Activated CD8-positive, alpha-beta T cell treated with anti-CD3 and anti-CD28 coated beads for 36 hours (primary cell): ENCODE data around the gene GPALPP1. TPM values are rescaled to one million over a fixed set of nuclear protein-coding genes. Genes with fewer than 3 reads are reported as not detected.

Source experiments
- ATAC-seq: fragments of 200-7000 bp; cut with Tn5 transposase; one replicate; pipeline ENCODE4 v1.10.0; 2021; ENCODE audit warnings: mild to moderate bottlenecking, moderate library complexity
- CTCF ChIA-PET: fragments of 350-600 bp; sonication (Branson Sonifier 250); formaldehyde crosslinking; loops from one replicate; lab custom pipeline; 2021; ENCODE audit warnings: antibody characterized with exemption; lab: Charles Lee
- POLR2A ChIA-PET: fragments of 350-600 bp; sonication (Branson Sonifier 250); formaldehyde crosslinking; loops from one replicate; lab custom pipeline; 2021; ENCODE audit warnings: antibody characterized with exemption; lab: Charles Lee
- DNase-seq: peaks from one replicate; pipeline ENCODE4 v3.0.0-alpha.2; 2020
- H3K27ac Mint-ChIP-seq: one replicate; pipeline ENCODE4 v1.8.0; 2021; ENCODE audit warnings: mild to moderate bottlenecking, mixed read lengths
- H3K27me3 Mint-ChIP-seq: one replicate; pipeline ENCODE4 v1.8.0; 2021; ENCODE audit warnings: mixed read lengths
- H3K36me3 Mint-ChIP-seq: one replicate; pipeline ENCODE4 v1.8.0; 2021; ENCODE audit warnings: low read depth, mixed read lengths
- H3K4me1 Mint-ChIP-seq: one replicate; pipeline ENCODE4 v1.8.0; 2021; ENCODE audit warnings: low read depth, mixed read lengths
- H3K4me3 Mint-ChIP-seq: one replicate; pipeline ENCODE4 v1.8.0; 2021; ENCODE audit warnings: mild to moderate bottlenecking, moderate library complexity, mixed read lengths
- H3K9me3 Mint-ChIP-seq: one replicate; pipeline ENCODE4 v1.8.0; 2021; ENCODE audit warnings: mixed read lengths
- intact Hi-C: fragments of 100-400 bp; cut with micrococcal nuclease; formaldehyde crosslinking; loops from one replicate; pipeline ENCODE4 v1.10.0; 2022
- total RNA-seq, 2 experiments: library from RNA; stranded (reverse); gene quantifications; one replicate each; pipeline ENCODE4 v1.2.3, GENCODE V29; 2021
- TF ChIP-seq, protein P1 (sequence below): fragments of 200-600 bp; IDR thresholded peaks from one replicate; pipeline ENCODE4 v1.8.0; 2022; ENCODE audit warnings: antibody characterized with exemption, mild to moderate bottlenecking

GPALPP1 gene
- total RNA-seq, 2 experiments from 2014 or later: 30.4 to 31.6 TPM

DNA sequence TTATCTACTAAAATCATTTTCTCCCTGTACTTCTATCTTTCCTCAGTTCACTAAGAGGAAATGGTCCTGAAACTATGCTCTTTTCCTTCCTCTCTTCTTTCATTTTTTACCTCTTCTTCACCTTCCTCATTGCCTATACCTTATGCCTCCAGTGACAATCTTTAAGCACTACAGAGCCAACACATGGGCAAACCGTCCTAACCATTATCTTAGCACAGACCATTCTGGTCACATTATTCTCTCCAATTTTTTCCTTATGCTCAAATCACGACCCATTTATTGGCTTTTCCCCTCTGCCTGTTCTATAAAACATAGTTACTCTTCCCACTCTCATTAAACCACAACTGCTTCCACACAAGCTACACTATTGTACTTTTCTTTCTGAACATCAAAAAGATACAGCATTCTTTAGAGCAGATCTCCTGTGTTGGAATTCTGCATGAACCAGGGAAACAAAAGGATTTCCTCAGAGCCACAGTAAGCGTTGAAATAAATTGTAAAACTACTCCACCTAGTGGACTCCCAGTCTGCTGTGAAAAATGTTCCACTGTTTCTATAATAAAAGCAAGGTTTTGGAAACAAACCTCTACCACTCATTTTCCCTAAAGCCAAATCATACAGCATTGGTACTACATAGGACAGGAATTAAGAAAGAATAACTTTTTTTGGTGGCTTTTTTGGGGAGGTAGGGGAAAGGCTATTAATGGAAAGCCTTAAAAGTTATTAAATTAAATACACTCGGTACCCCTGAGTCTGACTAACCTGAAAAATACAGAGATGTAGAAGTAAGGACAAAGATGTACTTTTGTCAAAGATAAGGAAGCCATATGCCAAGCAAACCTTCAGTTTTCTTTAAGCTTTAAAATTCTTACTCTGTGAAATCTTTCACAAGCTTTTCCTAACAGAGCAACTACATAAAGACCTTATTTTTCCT lies 19.5 kb upstream of the GPALPP1 start:
- CTCF ChIA-PET: interaction anchor here (0.8 to 2.5 kb wide), 14 partner anchors 12 to 533 kb away, joined by 3 to 11 read pairs (median 4); no protein-coding TSS in a partner anchor
- POLR2A ChIA-PET: no interaction called here
- H3K4me3 Mint-ChIP-seq: no peak overlapping the region
- intact Hi-C loops: loop anchor here (5.0 kb wide), 1 partner anchor 488 kb away; no protein-coding TSS in a partner anchor
- DNase-seq: no peak
- no peaks in the 10 kb centered on the region for H3K27me3 Mint-ChIP-seq
- TF ChIP-seq, protein P1, sequence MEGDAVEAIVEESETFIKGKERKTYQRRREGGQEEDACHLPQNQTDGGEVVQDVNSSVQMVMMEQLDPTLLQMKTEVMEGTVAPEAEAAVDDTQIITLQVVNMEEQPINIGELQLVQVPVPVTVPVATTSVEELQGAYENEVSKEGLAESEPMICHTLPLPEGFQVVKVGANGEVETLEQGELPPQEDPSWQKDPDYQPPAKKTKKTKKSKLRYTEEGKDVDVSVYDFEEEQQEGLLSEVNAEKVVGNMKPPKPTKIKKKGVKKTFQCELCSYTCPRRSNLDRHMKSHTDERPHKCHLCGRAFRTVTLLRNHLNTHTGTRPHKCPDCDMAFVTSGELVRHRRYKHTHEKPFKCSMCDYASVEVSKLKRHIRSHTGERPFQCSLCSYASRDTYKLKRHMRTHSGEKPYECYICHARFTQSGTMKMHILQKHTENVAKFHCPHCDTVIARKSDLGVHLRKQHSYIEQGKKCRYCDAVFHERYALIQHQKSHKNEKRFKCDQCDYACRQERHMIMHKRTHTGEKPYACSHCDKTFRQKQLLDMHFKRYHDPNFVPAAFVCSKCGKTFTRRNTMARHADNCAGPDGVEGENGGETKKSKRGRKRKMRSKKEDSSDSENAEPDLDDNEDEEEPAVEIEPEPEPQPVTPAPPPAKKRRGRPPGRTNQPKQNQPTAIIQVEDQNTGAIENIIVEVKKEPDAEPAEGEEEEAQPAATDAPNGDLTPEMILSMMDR: peak; percentile 81
- no peak overlapping the region for H3K27ac Mint-ChIP-seq
- H3K4me1 Mint-ChIP-seq: peaks cover 1% of the 10 kb centered on the region
- H3K9me3 Mint-ChIP-seq: peaks cover 2% of the 10 kb centered on the region
- H3K36me3 Mint-ChIP-seq: peaks cover 22% of the 10 kb centered on the region
- ATAC-seq: no peak

DNA sequence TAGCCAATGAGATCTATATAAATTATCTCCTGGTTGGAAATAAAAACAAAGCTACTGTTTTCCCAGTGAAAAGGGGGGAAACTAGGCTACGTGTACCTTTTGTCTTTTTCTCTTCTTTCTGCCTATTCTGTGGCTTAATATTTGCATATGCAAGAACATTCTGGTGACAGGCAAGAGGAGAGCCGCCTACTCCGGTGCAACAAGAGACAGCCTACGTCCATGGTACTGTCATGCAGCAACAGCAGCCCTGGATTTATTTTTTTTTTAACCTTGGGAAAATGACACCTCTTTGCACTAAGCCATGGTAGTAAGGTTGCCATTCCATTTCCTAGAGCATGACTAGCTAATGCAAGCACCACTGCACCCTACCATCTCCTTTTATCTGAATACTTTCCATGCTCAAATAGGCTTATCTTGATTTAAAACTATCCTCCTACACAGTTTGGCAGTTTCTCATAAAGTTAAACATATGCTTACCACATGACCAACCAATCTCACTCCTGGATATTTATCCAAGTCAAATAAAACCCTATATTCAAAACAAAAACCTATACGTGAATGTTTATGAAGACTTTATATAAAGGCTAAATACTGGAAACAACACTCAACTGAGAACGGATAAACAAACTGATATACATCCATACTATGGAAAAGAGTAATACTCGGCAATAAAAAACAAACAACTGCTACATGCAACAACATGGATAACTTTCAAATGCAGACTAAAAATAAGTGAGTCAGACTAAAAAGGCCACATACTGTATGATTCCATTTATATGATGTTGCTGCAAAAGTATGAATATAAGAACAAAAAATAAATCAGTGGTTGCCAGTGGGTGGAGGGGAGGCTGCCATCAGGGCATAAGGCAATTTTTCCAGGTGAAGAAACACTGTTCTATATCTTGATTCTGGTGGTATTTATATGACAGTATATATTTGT lies 17.4 kb upstream of the GPALPP1 start:
- Mint-ChIP-seq H3K4me3 (no peak overlapping the region), H3K4me1 (no peaks in the 10 kb centered on the region), H3K27me3 (no peaks in the 10 kb centered on the region), H3K9me3 (no peaks in the 10 kb centered on the region), H3K27ac (no peak overlapping the region), H3K36me3 (peaks cover 14% of the 10 kb centered on the region)
- DNase-seq (no peak), ATAC-seq (no peak)
- ChIA-PET POLR2A (interaction anchor here (0.8 kb wide), 1 partner anchor 21 kb away, joined by 4 read pairs; no protein-coding TSS in a partner anchor), CTCF (interaction anchor here (1.0 to 2.4 kb wide), 5 partner anchors 12 to 492 kb away, joined by 3 to 8 read pairs (median 5); no protein-coding TSS in a partner anchor)
- intact Hi-C loops: loop anchor here (5.0 kb wide), 1 partner anchor 490 kb away; no protein-coding TSS in a partner anchor
- TF ChIP-seq, protein P1: no peak

DNA sequence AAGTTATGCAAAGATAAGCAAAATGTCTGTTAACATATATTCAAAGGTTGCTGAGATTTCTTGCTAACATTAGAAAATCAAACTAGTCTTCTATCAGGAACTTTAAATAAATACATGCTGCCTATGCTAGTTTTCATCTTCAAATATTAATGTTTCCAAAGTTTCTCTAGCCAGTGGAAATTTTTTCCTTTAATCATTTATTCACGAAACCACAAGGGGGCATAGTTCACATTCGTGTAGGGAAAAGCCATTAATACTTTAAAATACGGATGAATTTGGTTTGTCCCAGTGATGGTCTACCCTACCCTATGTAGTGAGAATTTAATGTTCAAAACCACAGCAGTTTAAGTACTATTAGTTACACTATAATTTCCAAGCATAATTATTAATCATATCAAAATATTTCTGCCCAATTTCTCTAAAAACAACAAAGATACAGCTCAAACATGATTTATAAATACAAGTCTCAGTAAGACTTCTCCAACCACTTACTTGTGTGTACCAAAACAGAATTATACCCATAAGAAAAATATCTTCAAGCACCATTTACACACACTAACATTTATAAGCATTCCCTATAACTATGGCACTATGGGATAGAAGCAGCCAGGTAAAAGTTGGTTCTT lies 16.3 kb upstream of the GPALPP1 start:
- DNase-seq (no peak), ATAC-seq (no peak)
- Mint-ChIP-seq H3K27me3 (no peaks in the 10 kb centered on the region), H3K27ac (no peak overlapping the region), H3K4me1 (no peaks in the 10 kb centered on the region), H3K9me3 (no peaks in the 10 kb centered on the region), H3K4me3 (no peak overlapping the region), H3K36me3 (peaks cover 15% of the 10 kb centered on the region)
- intact Hi-C loops: loop anchor here (5.0 kb wide), 1 partner anchor 491 kb away; no protein-coding TSS in a partner anchor
- POLR2A ChIA-PET: interaction anchor here (0.6 kb wide), 1 partner anchor 339 kb away, joined by 3 read pairs; no protein-coding TSS in a partner anchor
- CTCF ChIA-PET: interaction anchor here (0.7 to 2.4 kb wide), 7 partner anchors 11 to 335 kb away, joined by 3 to 8 read pairs (median 3); no protein-coding TSS in a partner anchor
- TF ChIP-seq, protein P1: peak; percentile 65

GRCh38 chr13:44974056-44974793 lies 15.1 kb upstream of the GPALPP1 start:
- H3K27ac Mint-ChIP-seq: no peak overlapping the region
- CTCF ChIA-PET: interaction anchor here (0.7 to 2.4 kb wide), 7 partner anchors 14 to 334 kb away, joined by 3 to 8 read pairs (median 4); no protein-coding TSS in a partner anchor
- POLR2A ChIA-PET: no interaction called here
- H3K4me3 Mint-ChIP-seq: no peak overlapping the region
- peaks cover 18% of the 10 kb centered on the region for H3K36me3 Mint-ChIP-seq
- TF ChIP-seq, protein P1: no peak
- intact Hi-C loops: loop anchor here (5.0 kb wide), 1 partner anchor 492 kb away; no protein-coding TSS in a partner anchor
- no peaks in the 10 kb centered on the region for H3K4me1 Mint-ChIP-seq
- H3K27me3 Mint-ChIP-seq: no peaks in the 10 kb centered on the region
- H3K9me3 Mint-ChIP-seq: no peaks in the 10 kb centered on the region
- DNase-seq (no peak), ATAC-seq (no peak)
